GM12892 (cell line): ENCODE results near the gene SLC25A6.

Experiments used
- POLR2AphosphoS5 ChIP-seq: IDR thresholded peaks from 2 replicates; pipeline ENCODE4 v1.6.1; 2011; ENCODE audit warnings: low read depth, low read length, control low read depth
- TAF1 ChIP-seq: IDR thresholded peaks from 2 replicates; pipeline ENCODE4 v1.6.1; 2011; ENCODE audit warnings: low read depth, mild to moderate bottlenecking, control low read depth, low read length, borderline replicate concordance

DNA sequence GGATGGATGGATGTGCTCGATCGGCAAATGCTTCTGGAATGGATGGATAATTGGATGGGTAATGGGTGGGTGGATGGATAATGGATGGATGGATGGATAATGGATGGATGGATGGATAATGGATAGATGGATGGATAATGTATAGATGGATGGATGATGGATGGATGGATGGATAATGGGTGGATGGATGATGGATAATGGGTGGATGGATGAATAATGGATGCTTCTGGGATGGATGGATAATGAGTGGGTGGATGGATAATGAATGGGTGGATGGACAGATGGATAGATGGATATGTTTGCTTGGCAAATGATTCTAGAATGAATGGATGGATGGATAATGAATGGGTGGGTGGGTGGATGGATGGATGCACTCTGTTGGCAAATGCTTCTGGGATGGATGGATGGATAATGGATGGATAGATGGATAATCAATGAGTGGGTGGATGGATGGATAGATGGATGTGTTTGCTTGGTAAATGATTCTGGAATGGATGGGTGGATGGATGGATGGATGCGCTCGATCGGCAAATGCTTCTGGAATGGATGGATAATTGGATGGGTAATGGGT is 3.8 kb upstream of the SLC25A6 start:
- peak; percentile 19; the same call in 1 of the 2 replicates for TF ChIP-seq POLR2AphosphoS5
- no peak for TF ChIP-seq TAF1
